Neural progenitor cell (in vitro differentiated cells): ENCODE measurements around the gene GPR151. TPM values are rescaled to one million over a fixed set of nuclear protein-coding genes. Genes with fewer than 3 reads are reported as not detected.
A peak's percentile ranks its signal among the peaks of the same experiment; 100 is the strongest.

Experiments
- DNase-seq: peaks from one replicate; pipeline ENCODE4 v3.0.0-alpha.2; 2016; ENCODE audit warnings: low spot score
- H2AFZ ChIP-seq: fragments of 200-600 bp; sonication (generic); replicated peaks from 2 replicates; pipeline ENCODE4 v1.6.1; 2016; ENCODE audit warnings: antibody characterized with exemption
- H3F3A ChIP-seq: fragments of 200-600 bp; sonication (generic); 2 replicates; pipeline ENCODE4 v1.6.1; 2016; ENCODE audit warnings: antibody characterized with exemption, low read depth
- H3K27ac ChIP-seq: fragments of 200-600 bp; sonication (generic); 2 replicates; pipeline ENCODE4 v1.5.1; 2016; ENCODE audit warnings: mild to moderate bottlenecking
- H3K27me3 ChIP-seq: fragments of 200-600 bp; sonication (generic); 2 replicates; pipeline ENCODE4 v1.6.1; 2016; ENCODE audit warnings: mild to moderate bottlenecking, moderate library complexity
- H3K36me3 ChIP-seq: fragments of 200-600 bp; sonication (generic); 2 replicates; pipeline ENCODE4 v1.5.1; 2016
- H3K4me1 ChIP-seq: fragments of 200-600 bp; sonication (generic); 2 replicates; pipeline ENCODE4 v1.6.1; 2016; ENCODE audit warnings: mixed run types
- H3K4me2 ChIP-seq: fragments of 200-600 bp; sonication (generic); 2 replicates; pipeline ENCODE4 v1.6.1; 2016
- H3K4me3 ChIP-seq: fragments of 200-600 bp; sonication (generic); 2 replicates; pipeline ENCODE4 v1.5.1; 2016
- H3K79me2 ChIP-seq: fragments of 200-600 bp; sonication (generic); 2 replicates; pipeline ENCODE4 v1.6.1; 2016; ENCODE audit warnings: low read depth
- H3K9ac ChIP-seq: fragments of 200-600 bp; sonication (generic); 2 replicates; pipeline ENCODE4 v1.6.1; 2016
- H3K9me3 ChIP-seq: fragments of 200-600 bp; sonication (generic); 2 replicates; pipeline ENCODE4 v1.5.1; 2016; ENCODE audit warnings: low read depth
- H4K20me1 ChIP-seq: fragments of 200-600 bp; sonication (generic); 2 replicates; pipeline ENCODE4 v1.6.1; 2016; ENCODE audit warnings: low read depth
- H3K27ac Mint-ChIP-seq: 3 replicates; pipeline ENCODE4 v1.8.0; 2021; ENCODE audit warnings: mixed read lengths
- H3K27me3 Mint-ChIP-seq: 2 replicates; pipeline ENCODE4 v1.8.0; 2022; ENCODE audit warnings: low read depth, mild to moderate bottlenecking, inconsistent platforms, moderate library complexity, mixed read lengths; ENCODE audit not compliant: insufficient read depth
- H3K36me3 Mint-ChIP-seq: 3 replicates; pipeline ENCODE4 v1.8.0; 2021; ENCODE audit warnings: mixed read lengths
- H3K4me1 Mint-ChIP-seq: 3 replicates; pipeline ENCODE4 v1.8.0; 2021; ENCODE audit warnings: mixed read lengths
- H3K4me3 Mint-ChIP-seq: 3 replicates; pipeline ENCODE4 v1.8.0; 2021; ENCODE audit warnings: mild to moderate bottlenecking, moderate library complexity, mixed read lengths
- H3K9me3 Mint-ChIP-seq: 3 replicates; pipeline ENCODE4 v1.8.0; 2020; ENCODE audit warnings: mixed read lengths
- EZH2 ChIP-seq: fragments of 200-600 bp; sonication (generic); IDR thresholded peaks from 2 replicates; pipeline ENCODE4 v1.6.1; 2017; ENCODE audit warnings: antibody characterized with exemption, mild to moderate bottlenecking, moderate library complexity
- EZH2phosphoT487 ChIP-seq: fragments of 200-600 bp; sonication (generic); IDR thresholded peaks from 2 replicates; pipeline ENCODE4 v1.6.1; 2017; ENCODE audit warnings: antibody characterized with exemption
- total RNA-seq: library from RNA; depleted of rRNA; stranded (reverse); fragments of >200 nt; gene quantifications from 2 replicates; pipeline ENCODE4 v1.2.3, GENCODE V29; 2015; ENCODE audit warnings: low replicate concordance
- TF ChIP-seq, protein P1 (sequence below): fragments of 200-600 bp; sonication (generic); IDR thresholded peaks from 2 replicates; pipeline ENCODE4 v1.5.1; 2017; ENCODE audit warnings: antibody characterized with exemption, mild to moderate bottlenecking

The GPR151 gene
- total RNA-seq, 1 donor from 2014 or later, result not detected

DNA sequence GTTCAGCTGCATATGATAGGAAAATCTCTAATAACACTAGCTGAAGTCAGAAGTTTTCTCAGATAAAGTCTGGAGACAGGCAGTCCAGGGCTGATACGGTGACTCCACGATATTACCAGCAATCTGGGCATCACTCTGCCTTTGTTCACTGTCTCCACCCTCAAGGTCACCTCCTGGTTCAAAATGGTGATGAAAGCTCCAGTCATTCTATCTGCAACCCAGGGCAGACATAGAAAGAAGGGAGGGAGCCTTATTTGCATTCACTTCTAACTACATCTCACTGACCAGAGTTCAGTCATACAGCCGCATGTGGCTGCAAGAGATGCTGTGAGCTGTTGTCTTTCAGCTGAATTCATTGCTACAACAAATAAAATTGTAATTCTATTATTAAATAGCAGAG, 22.4 kb upstream of the GPR151 start:
- no peaks in the 10 kb centered on the region for H3K9me3 Mint-ChIP-seq
- H2AFZ ChIP-seq, result no peak overlapping the region
- DNase-seq, result no peak
- no peaks in the 10 kb centered on the region for H4K20me1 ChIP-seq
- H3K4me1 ChIP-seq, result no peaks in the 10 kb centered on the region
- no peaks in the 10 kb centered on the region for H3K27me3 Mint-ChIP-seq
- no peaks in the 10 kb centered on the region for H3F3A ChIP-seq
- TF ChIP-seq, protein P1, sequence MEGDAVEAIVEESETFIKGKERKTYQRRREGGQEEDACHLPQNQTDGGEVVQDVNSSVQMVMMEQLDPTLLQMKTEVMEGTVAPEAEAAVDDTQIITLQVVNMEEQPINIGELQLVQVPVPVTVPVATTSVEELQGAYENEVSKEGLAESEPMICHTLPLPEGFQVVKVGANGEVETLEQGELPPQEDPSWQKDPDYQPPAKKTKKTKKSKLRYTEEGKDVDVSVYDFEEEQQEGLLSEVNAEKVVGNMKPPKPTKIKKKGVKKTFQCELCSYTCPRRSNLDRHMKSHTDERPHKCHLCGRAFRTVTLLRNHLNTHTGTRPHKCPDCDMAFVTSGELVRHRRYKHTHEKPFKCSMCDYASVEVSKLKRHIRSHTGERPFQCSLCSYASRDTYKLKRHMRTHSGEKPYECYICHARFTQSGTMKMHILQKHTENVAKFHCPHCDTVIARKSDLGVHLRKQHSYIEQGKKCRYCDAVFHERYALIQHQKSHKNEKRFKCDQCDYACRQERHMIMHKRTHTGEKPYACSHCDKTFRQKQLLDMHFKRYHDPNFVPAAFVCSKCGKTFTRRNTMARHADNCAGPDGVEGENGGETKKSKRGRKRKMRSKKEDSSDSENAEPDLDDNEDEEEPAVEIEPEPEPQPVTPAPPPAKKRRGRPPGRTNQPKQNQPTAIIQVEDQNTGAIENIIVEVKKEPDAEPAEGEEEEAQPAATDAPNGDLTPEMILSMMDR, result no peak
- TF ChIP-seq EZH2, result no peak
- TF ChIP-seq EZH2phosphoT487, result no peak
- no peak overlapping the region for H3K4me3 ChIP-seq
- no peak overlapping the region for H3K27ac ChIP-seq
- no peak overlapping the region for H3K27ac Mint-ChIP-seq
- H3K27me3 ChIP-seq, result no peaks in the 10 kb centered on the region
- peaks cover 6% of the 10 kb centered on the region for H3K4me1 Mint-ChIP-seq
- no peak overlapping the region for H3K4me3 Mint-ChIP-seq
- H3K4me2 ChIP-seq, result no peak overlapping the region
- no peaks in the 10 kb centered on the region for H3K36me3 ChIP-seq
- no peak overlapping the region for H3K9ac ChIP-seq
- H3K79me2 ChIP-seq, result no peaks in the 10 kb centered on the region
- no peaks in the 10 kb centered on the region for H3K9me3 ChIP-seq
- H3K36me3 Mint-ChIP-seq, result no peaks in the 10 kb centered on the region

DNA sequence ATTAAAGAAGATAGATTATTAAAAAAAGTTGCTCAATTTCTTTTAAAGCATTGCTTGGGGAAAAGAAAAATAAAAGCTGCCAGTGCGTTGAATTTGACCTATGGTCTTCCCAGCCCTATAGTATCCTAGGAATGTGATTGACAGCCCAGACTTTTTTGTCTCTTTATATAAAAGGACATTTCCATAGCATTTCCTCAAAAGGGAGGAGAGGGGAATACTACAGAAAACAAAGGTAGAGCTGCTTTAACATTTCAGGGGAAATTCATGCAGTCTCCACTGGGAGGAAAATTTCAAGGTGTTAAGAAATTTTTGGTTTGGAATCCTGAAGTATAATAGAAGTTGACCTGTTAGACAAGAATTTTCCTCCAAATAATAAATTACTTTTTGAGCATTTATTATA, 17.9 kb upstream of the GPR151 start:
- no peaks in the 10 kb centered on the region for H3K36me3 Mint-ChIP-seq

DNA sequence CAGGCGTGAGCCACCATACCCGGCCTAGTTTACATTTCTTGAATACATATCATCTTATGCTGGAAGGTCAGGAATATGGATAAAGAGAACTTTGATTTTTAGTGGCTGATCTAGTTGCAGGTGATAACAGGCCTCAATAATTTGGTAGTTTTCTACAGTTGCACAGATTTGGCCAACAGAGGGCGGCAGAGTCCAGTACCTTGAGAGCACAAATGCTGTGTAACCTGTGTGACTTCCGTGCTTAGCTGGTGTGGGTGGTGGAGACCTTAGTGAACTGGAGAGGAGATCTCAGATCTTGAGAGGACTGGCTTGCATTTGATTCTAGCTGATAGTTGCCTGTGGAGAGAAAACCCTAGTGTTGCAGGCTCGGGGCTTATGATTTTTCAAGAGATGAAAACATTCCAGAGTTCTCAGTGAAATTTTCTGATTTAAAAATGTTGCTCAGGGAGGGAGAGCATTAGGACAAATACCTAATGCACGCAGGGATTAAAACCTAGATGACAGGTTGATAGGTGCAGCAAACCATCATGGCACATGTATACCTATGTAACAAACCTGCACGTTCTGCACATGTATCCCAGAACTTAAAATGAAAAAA, 17.4 kb upstream of the GPR151 start:
- TF ChIP-seq, protein P1, result peak; percentile 95
- TF ChIP-seq EZH2 (no peak), EZH2phosphoT487 (no peak)
- H3K27me3 ChIP-seq, result no peaks in the 10 kb centered on the region
- H3K9ac ChIP-seq, result no peak overlapping the region
- no peak overlapping the region for H3K4me2 ChIP-seq
- H4K20me1 ChIP-seq, result no peaks in the 10 kb centered on the region
- no peaks in the 10 kb centered on the region for H3K79me2 ChIP-seq
- H2AFZ ChIP-seq, result peak overlapping the region; percentile 95
- no peak overlapping the region for H3K4me3 ChIP-seq
- no peaks in the 10 kb centered on the region for H3F3A ChIP-seq
- Mint-ChIP-seq H3K27ac (no peak overlapping the region), H3K9me3 (peaks cover under 1% of the 10 kb centered on the region), H3K27me3 (peaks cover 5% of the 10 kb centered on the region), H3K4me3 (no peak overlapping the region), H3K36me3 (no peaks in the 10 kb centered on the region), H3K4me1 (peaks cover 8% of the 10 kb centered on the region)
- no peaks in the 10 kb centered on the region for H3K4me1 ChIP-seq
- no peak overlapping the region for H3K27ac ChIP-seq
- DNase-seq, result peak; percentile 87
- no peaks in the 10 kb centered on the region for H3K36me3 ChIP-seq
- no peaks in the 10 kb centered on the region for H3K9me3 ChIP-seq

More for the DNA sequence above, 17.9 kb upstream of the GPR151 start:
- Histone ChIP-seq H3K36me3 (no peaks in the 10 kb centered on the region), H3K79me2 (no peaks in the 10 kb centered on the region), H3F3A (no peaks in the 10 kb centered on the region), H3K9me3 (no peaks in the 10 kb centered on the region), H3K27ac (no peak overlapping the region), H3K4me3 (no peak overlapping the region), H3K9ac (no peak overlapping the region), H3K4me1 (no peaks in the 10 kb centered on the region), H4K20me1 (no peaks in the 10 kb centered on the region), H3K4me2 (no peak overlapping the region), H3K27me3 (no peaks in the 10 kb centered on the region), H2AFZ (no peak overlapping the region)
- DNase-seq, result no peak
- peaks cover 8% of the 10 kb centered on the region for H3K4me1 Mint-ChIP-seq
- no peak overlapping the region for H3K27ac Mint-ChIP-seq
- no peaks in the 10 kb centered on the region for H3K9me3 Mint-ChIP-seq
- TF ChIP-seq EZH2 (no peak), EZH2phosphoT487 (no peak)
- TF ChIP-seq, protein P1, result no peak
- H3K4me3 Mint-ChIP-seq, result no peak overlapping the region
- H3K27me3 Mint-ChIP-seq, result peaks cover 4% of the 10 kb centered on the region
